Measurements from ENCODE around the gene SSBP4. TPM values are rescaled to one million over a fixed set of nuclear protein-coding genes. Genes with fewer than 3 reads are reported as not detected.

Gene SSBP4
- total and polyA plus RNA-seq, 2 donors (not counting 3 experiments of a cell fraction or from before 2014, with no cell fraction given) = 89.6 to 151 TPM

DNA sequence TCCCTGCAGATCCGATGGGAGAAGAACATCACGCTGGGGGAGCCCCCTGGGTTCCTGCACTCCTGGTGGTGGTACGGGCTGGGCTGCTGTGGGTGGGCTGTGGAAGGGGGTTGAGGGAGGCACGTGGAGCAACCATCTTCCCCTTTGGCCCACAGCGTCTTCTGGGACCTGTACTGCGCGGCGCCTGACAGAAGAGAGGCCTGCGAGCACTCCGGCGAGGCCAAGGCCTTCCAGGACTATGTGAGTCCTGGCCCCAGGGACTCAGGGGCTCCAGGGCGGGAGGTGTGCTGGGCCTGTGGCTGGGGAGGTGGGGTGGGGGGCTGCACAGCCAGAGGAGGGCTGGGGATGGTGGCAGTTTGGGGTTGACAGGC, 8.5 kb downstream of the SSBP4 start:
- H4K20me1 ChIP-seq (replicated peaks; ENCODE audit: control insufficient read depth, extremely low read depth, insufficient read depth, low read length) = no peaks in the 10 kb centered on the region
- H3K27me3 ChIP-seq (ENCODE audit: control insufficient read depth in 2 of 2, insufficient read depth in 2 of 2, low read length in 2 of 2) = no peaks in the 10 kb centered on the region
- intact Hi-C loops (cut with micrococcal nuclease) = no loop called here

GRCh38 chr19:18428173-18428786, 9.1 kb downstream of the SSBP4 start:
- Histone ChIP-seq H3K79me2 (ENCODE audit: control insufficient read depth, insufficient read depth, low read length) (peaks cover 36% of the 10 kb centered on the region), H3K27ac (ENCODE audit: insufficient read depth, low read depth, low read length) (peak overlapping the region; percentile 51), H3K9ac (replicated peaks; ENCODE audit: extremely low read depth, insufficient read depth, low read length) (no peak overlapping the region), H3K4me3 (replicated peaks in 1 of 3; ENCODE audit: insufficient read depth in 1 of 3, low read depth in 1 of 3, low read length in 3 of 3) (no peak overlapping the region), H3K27me3 (ENCODE audit: control insufficient read depth in 2 of 2, insufficient read depth in 2 of 2, low read length in 2 of 2) (no peaks in the 10 kb centered on the region), H3K36me3 (ENCODE audit: control insufficient read depth in 2 of 2, extremely low read depth in 1 of 2, insufficient read depth in 2 of 2, low read length in 2 of 2) (peaks cover 0 to 2% of the 10 kb centered on the region in 2 experiments), H4K20me1 (replicated peaks; ENCODE audit: control insufficient read depth, extremely low read depth, insufficient read depth, low read length) (no peaks in the 10 kb centered on the region), H3K9me3 (replicated peaks; ENCODE audit: control insufficient read depth, insufficient read depth, low read length) (no peaks in the 10 kb centered on the region), H3K4me1 (ENCODE audit: control insufficient read depth, extremely low read depth, insufficient read depth, low read length) (peaks cover 13% of the 10 kb centered on the region), H3K4me2 (ENCODE audit: insufficient read depth, low read length) (no peak overlapping the region), H2AFZ (ENCODE audit: low read depth, low read length) (no peak overlapping the region), H3K9me1 (replicated peaks; ENCODE audit: control insufficient read depth, extremely low read depth, insufficient read depth, low read length) (no peaks in the 10 kb centered on the region)
- DNase-seq (ENCODE audit: low read depth, low spot score) = no peak
- FAIRE-seq = no peak
- dilution Hi-C loops (cut with MboI; ENCODE audit: extremely low pct_ligation_motif_present, low sequenced_read_pairs) = no loop called here
- CTCF ChIA-PET = interaction anchor here (1.0 to 2.1 kb wide), 4 partner anchors 9 to 149 kb away, joined by 3 to 13 read pairs (median 6); partner anchors contain the start of gene SSBP4
- BruUV-seq (replicated peaks) = no TSS peak
- TF ChIP-seq GATA2 (IDR thresholded peaks at IDR 0.05; ENCODE audit: insufficient read depth, insufficient read length, low read depth, low read length) = no peak
- TF ChIP-seq FOS (IDR thresholded peaks at IDR 0.05; ENCODE audit: borderline replicate concordance, insufficient read depth, low read length) = no peak
- no peak for TF ChIP-seq EZH2 (IDR thresholded peaks at IDR 0.05; ENCODE audit: borderline replicate concordance, low read depth, low read length, severe bottlenecking)
- intact Hi-C loops (cut with micrococcal nuclease) = no loop called here
- POLR2A ChIA-PET = interaction anchor here (0.7 to 1.3 kb wide), 3 partner anchors 9 to 147 kb away, joined by 3 to 4 read pairs (median 3); partner anchors contain the start of gene SSBP4

More for the DNA sequence above, 8.5 kb downstream of the SSBP4 start:
- peaks cover 42% of the 10 kb centered on the region for H3K79me2 ChIP-seq (ENCODE audit: control insufficient read depth, insufficient read depth, low read length)
- no peak overlapping the region for H3K4me2 ChIP-seq (ENCODE audit: insufficient read depth, low read length)
- DNase-seq (ENCODE audit: low read depth, low spot score) (no peak), FAIRE-seq (no peak)
- H3K4me3 ChIP-seq (replicated peaks in 1 of 3; ENCODE audit: insufficient read depth in 1 of 3, low read depth in 1 of 3, low read length in 3 of 3) = no peak overlapping the region
- BruUV-seq (replicated peaks) = no TSS peak
- no peaks in the 10 kb centered on the region for H3K9me1 ChIP-seq (replicated peaks; ENCODE audit: control insufficient read depth, extremely low read depth, insufficient read depth, low read length)
- ChIA-PET CTCF (interaction anchor here (1.5 to 2.1 kb wide), 2 partner anchors 9 to 13 kb away, joined by 10 to 13 read pairs; partner anchors contain the start of gene SSBP4), POLR2A (no interaction called here)
- dilution Hi-C loops (cut with MboI; ENCODE audit: extremely low pct_ligation_motif_present, low sequenced_read_pairs) = no loop called here
- no peak overlapping the region for H2AFZ ChIP-seq (ENCODE audit: low read depth, low read length)
- no peak overlapping the region for H3K27ac ChIP-seq (ENCODE audit: insufficient read depth, low read depth, low read length)
- no peaks in the 10 kb centered on the region for H3K9me3 ChIP-seq (replicated peaks; ENCODE audit: control insufficient read depth, insufficient read depth, low read length)
- TF ChIP-seq, protein P1, sequence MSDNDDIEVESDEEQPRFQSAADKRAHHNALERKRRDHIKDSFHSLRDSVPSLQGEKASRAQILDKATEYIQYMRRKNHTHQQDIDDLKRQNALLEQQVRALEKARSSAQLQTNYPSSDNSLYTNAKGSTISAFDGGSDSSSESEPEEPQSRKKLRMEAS (IDR thresholded peaks at IDR 0.05; ENCODE audit: insufficient read depth, insufficient read length) = no peak
- no peak for TF ChIP-seq JUN (IDR thresholded peaks at IDR 0.05; ENCODE audit: borderline replicate concordance, insufficient read depth, insufficient read length, low read depth)
- TF ChIP-seq FOS (IDR thresholded peaks at IDR 0.05; ENCODE audit: borderline replicate concordance, insufficient read depth, low read length) = no peak
- no peak for TF ChIP-seq GATA2 (IDR thresholded peaks at IDR 0.05; ENCODE audit: insufficient read depth, insufficient read length, low read depth, low read length)
- no peak for TF ChIP-seq MYC (IDR thresholded peaks at IDR 0.05; ENCODE audit: low read depth, low read length)
- peaks cover 9% of the 10 kb centered on the region for H3K4me1 ChIP-seq (ENCODE audit: control insufficient read depth, extremely low read depth, insufficient read depth, low read length)
- no peak overlapping the region for H3K9ac ChIP-seq (replicated peaks; ENCODE audit: extremely low read depth, insufficient read depth, low read length)
- H3K36me3 ChIP-seq (ENCODE audit: control insufficient read depth in 2 of 2, extremely low read depth in 1 of 2, insufficient read depth in 2 of 2, low read length in 2 of 2) = peaks cover 0 to 2% of the 10 kb centered on the region in 2 experiments
